ENCODE measurements around the gene TRMT13.

Gene TRMT13

GRCh38 chr1:100109554-100110066, 23.4 kb upstream of the TRMT13 start:
- Histone ChIP-seq H2AFZ (ENCODE audit: low read length) (no peak overlapping the region), H3K27ac (replicated peaks; ENCODE audit: low read length) (no peak overlapping the region), H3K23ac (ENCODE audit: low read depth, low read length, poor library complexity) (no peak overlapping the region), H3K9ac (ENCODE audit: low read depth, low read length, poor library complexity) (no peak overlapping the region), H3K4ac (ENCODE audit: low read length) (no peak overlapping the region), H4K91ac (ENCODE audit: low read depth, low read length, poor library complexity) (no peak overlapping the region), H3K36me3 (replicated peaks in 1 of 2; ENCODE audit: control insufficient read depth in 2 of 2, insufficient read depth in 2 of 2, low read length in 2 of 2) (peaks cover 2 to 75% of the 10 kb centered on the region in 2 donors), H2BK5ac (ENCODE audit: low read length) (no peak overlapping the region), H3K79me1 (ENCODE audit: low read depth, low read length) (no peaks in the 10 kb centered on the region), H4K8ac (ENCODE audit: low read depth, low read length) (no peak overlapping the region), H3K9me3 (replicated peaks in 1 of 2; ENCODE audit: control insufficient read depth in 2 of 2, insufficient read depth in 1 of 2, low read depth in 1 of 2, low read length in 2 of 2) (peaks cover 0 to 11% of the 10 kb centered on the region in 2 donors), H3K4me2 (ENCODE audit: insufficient read depth, low read length, poor library complexity, severe bottlenecking) (no peak overlapping the region), H3K18ac (ENCODE audit: low read length) (no peak overlapping the region), H2BK120ac (ENCODE audit: low read depth, low read length) (no peak overlapping the region), H3K4me3 (ENCODE audit: low read length in 2 of 2) (no peak overlapping the region), H3K27me3 (ENCODE audit: control insufficient read depth in 3 of 3, insufficient read depth in 3 of 3, low read depth in 1 of 3, low read length in 3 of 3) (no peaks in the 10 kb centered on the region), H3K14ac (ENCODE audit: low read length) (no peak overlapping the region), H2BK15ac (ENCODE audit: low read length) (no peak overlapping the region), H2BK12ac (ENCODE audit: low read length) (no peak overlapping the region), H3K4me1 (ENCODE audit: control insufficient read depth in 2 of 2, insufficient read depth in 1 of 2, low read depth in 1 of 2, low read length in 2 of 2) (no peaks in the 10 kb centered on the region), H2AK5ac (ENCODE audit: low read depth, low read length) (no peak overlapping the region)
- no peak for DNase-seq (ENCODE audit: low spot score)

GRCh38 chr1:100115524-100115923, 17.4 kb upstream of the TRMT13 start:
- Histone ChIP-seq H3K27me3 (ENCODE audit: control insufficient read depth in 3 of 3, insufficient read depth in 3 of 3, low read depth in 1 of 3, low read length in 3 of 3) (no peaks in the 10 kb centered on the region), H3K9ac (ENCODE audit: low read depth, low read length, poor library complexity) (no peak overlapping the region), H3K4me1 (ENCODE audit: control insufficient read depth in 2 of 2, insufficient read depth in 1 of 2, low read depth in 1 of 2, low read length in 2 of 2) (no peaks in the 10 kb centered on the region), H3K14ac (ENCODE audit: low read length) (no peak overlapping the region), H2BK5ac (ENCODE audit: low read length) (no peak overlapping the region), H2BK15ac (ENCODE audit: low read length) (no peak overlapping the region), H3K9me3 (replicated peaks in 1 of 2; ENCODE audit: control insufficient read depth in 2 of 2, insufficient read depth in 1 of 2, low read depth in 1 of 2, low read length in 2 of 2) (peaks cover 0 to 11% of the 10 kb centered on the region in 2 donors), H2AK5ac (ENCODE audit: low read depth, low read length) (no peak overlapping the region), H3K36me3 (replicated peaks in 1 of 2; ENCODE audit: control insufficient read depth in 2 of 2, insufficient read depth in 2 of 2, low read length in 2 of 2) (peaks cover 3 to 76% of the 10 kb centered on the region in 2 donors), H4K91ac (ENCODE audit: low read depth, low read length, poor library complexity) (no peak overlapping the region), H3K4me2 (ENCODE audit: insufficient read depth, low read length, poor library complexity, severe bottlenecking) (no peak overlapping the region), H2BK12ac (ENCODE audit: low read length) (no peak overlapping the region), H3K23ac (ENCODE audit: low read depth, low read length, poor library complexity) (no peak overlapping the region), H3K79me1 (ENCODE audit: low read depth, low read length) (no peaks in the 10 kb centered on the region), H2BK120ac (ENCODE audit: low read depth, low read length) (no peak overlapping the region), H3K4me3 (ENCODE audit: low read length in 2 of 2) (no peak overlapping the region), H4K8ac (ENCODE audit: low read depth, low read length) (no peak overlapping the region), H2AFZ (ENCODE audit: low read length) (no peak overlapping the region), H3K27ac (replicated peaks; ENCODE audit: low read length) (no peak overlapping the region), H3K18ac (ENCODE audit: low read length) (no peak overlapping the region), H3K4ac (ENCODE audit: low read length) (no peak overlapping the region)
- no CpG with 5 or more reads among the region's 4 CpGs for WGBS, 2 donors (ENCODE audit: extremely low coverage in 2 of 2, insufficient read length in 2 of 2, insufficient replicate concordance in 1 of 2)
- DNase-seq (ENCODE audit: low spot score), result no peak

DNA sequence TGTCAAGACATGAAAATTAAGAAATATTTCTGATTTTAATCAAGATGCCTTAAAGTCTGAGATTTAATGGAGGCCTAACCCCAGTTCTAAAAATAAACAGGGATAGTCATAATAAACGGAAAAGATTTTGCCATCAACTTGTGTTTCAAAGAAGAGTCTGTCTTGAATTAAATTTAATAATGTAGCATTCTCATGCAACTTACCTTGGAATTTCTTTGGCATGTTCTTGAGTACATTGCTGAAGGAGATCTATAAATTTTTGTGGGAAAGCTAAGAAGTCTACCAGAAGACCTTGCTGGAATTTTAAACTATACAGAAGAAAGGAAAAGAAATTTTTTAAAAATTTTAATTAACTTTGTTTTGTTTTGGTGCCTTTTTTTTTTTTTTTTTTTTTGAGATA, 10.8 kb upstream of the TRMT13 start:
- no peak overlapping the region for H4K8ac ChIP-seq (ENCODE audit: low read depth, low read length)
- no peak overlapping the region for H3K4ac ChIP-seq (ENCODE audit: low read length)
- no peak overlapping the region for H3K4me3 ChIP-seq (ENCODE audit: low read length in 2 of 2)
- no peak overlapping the region for H3K14ac ChIP-seq (ENCODE audit: low read length)
- H3K27ac ChIP-seq (replicated peaks; ENCODE audit: low read length), result no peak overlapping the region
- no peak overlapping the region for H2AFZ ChIP-seq (ENCODE audit: low read length)
- DNase-seq (ENCODE audit: low spot score), result no peak
- H3K27me3 ChIP-seq (ENCODE audit: control insufficient read depth in 3 of 3, insufficient read depth in 3 of 3, low read depth in 1 of 3, low read length in 3 of 3), result no peaks in the 10 kb centered on the region
- no peak overlapping the region for H2BK12ac ChIP-seq (ENCODE audit: low read length)
- no CpG with 5 or more reads among the region's 1 CpG for WGBS, 2 donors (ENCODE audit: extremely low coverage in 2 of 2, insufficient read length in 2 of 2, insufficient replicate concordance in 1 of 2)
- H3K9me3 ChIP-seq (replicated peaks in 1 of 2; ENCODE audit: control insufficient read depth in 2 of 2, insufficient read depth in 1 of 2, low read depth in 1 of 2, low read length in 2 of 2), result no peaks in the 10 kb centered on the region
- no peak overlapping the region for H2AK5ac ChIP-seq (ENCODE audit: low read depth, low read length)
- H2BK15ac ChIP-seq (ENCODE audit: low read length), result no peak overlapping the region
- H3K4me2 ChIP-seq (ENCODE audit: insufficient read depth, low read length, poor library complexity, severe bottlenecking), result no peak overlapping the region
- no peak overlapping the region for H4K91ac ChIP-seq (ENCODE audit: low read depth, low read length, poor library complexity)
- H3K79me1 ChIP-seq (ENCODE audit: low read depth, low read length), result no peaks in the 10 kb centered on the region
- H3K23ac ChIP-seq (ENCODE audit: low read depth, low read length, poor library complexity), result no peak overlapping the region
- no peak overlapping the region for H3K9ac ChIP-seq (ENCODE audit: low read depth, low read length, poor library complexity)
- H3K36me3 ChIP-seq (replicated peaks in 1 of 2; ENCODE audit: control insufficient read depth in 2 of 2, insufficient read depth in 2 of 2, low read length in 2 of 2), result peaks cover 6 to 75% of the 10 kb centered on the region in 2 donors
- H3K18ac ChIP-seq (ENCODE audit: low read length), result no peak overlapping the region
- no peak overlapping the region for H2BK5ac ChIP-seq (ENCODE audit: low read length)
- H2BK120ac ChIP-seq (ENCODE audit: low read depth, low read length), result no peak overlapping the region
- H3K4me1 ChIP-seq (ENCODE audit: control insufficient read depth in 2 of 2, insufficient read depth in 1 of 2, low read depth in 1 of 2, low read length in 2 of 2), result no peaks in the 10 kb centered on the region

DNA sequence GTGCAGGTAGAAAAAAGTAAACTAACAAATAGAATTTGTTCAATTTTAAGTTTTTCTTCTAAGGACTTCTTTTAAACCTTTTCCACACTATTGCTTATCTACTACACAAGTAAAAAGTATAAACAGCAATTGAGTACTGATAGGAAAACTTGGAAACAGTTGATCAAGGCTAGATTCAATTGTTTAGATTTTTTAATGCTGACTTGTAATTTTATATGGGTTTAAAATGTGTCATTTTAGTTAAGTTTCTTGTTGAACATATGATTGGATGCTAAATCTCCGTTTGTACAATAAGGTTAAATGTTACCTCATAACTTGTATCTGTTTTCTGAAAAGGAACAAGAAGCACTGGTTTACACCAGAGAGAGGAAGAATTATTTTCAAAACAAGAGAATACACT, 5.7 kb upstream of the TRMT13 start:
- no peak for DNase-seq (ENCODE audit: low spot score)
- no peak overlapping the region for H2BK5ac ChIP-seq (ENCODE audit: low read length)
- no peaks in the 10 kb centered on the region for H3K9me3 ChIP-seq (replicated peaks in 1 of 2; ENCODE audit: control insufficient read depth in 2 of 2, insufficient read depth in 1 of 2, low read depth in 1 of 2, low read length in 2 of 2)
- H3K4me1 ChIP-seq (ENCODE audit: control insufficient read depth in 2 of 2, insufficient read depth in 1 of 2, low read depth in 1 of 2, low read length in 2 of 2), result peaks cover 2 to 3% of the 10 kb centered on the region in 2 donors
- no peak overlapping the region for H3K23ac ChIP-seq (ENCODE audit: low read depth, low read length, poor library complexity)
- no peak overlapping the region for H3K4me3 ChIP-seq (ENCODE audit: low read length in 2 of 2)
- no peak overlapping the region for H3K9ac ChIP-seq (ENCODE audit: low read depth, low read length, poor library complexity)
- H2AK5ac ChIP-seq (ENCODE audit: low read depth, low read length), result no peak overlapping the region
- no peak overlapping the region for H4K8ac ChIP-seq (ENCODE audit: low read depth, low read length)
- peaks cover 2% of the 10 kb centered on the region for H3K79me1 ChIP-seq (ENCODE audit: low read depth, low read length)
- no peak overlapping the region for H2BK12ac ChIP-seq (ENCODE audit: low read length)
- no peak overlapping the region for H2BK15ac ChIP-seq (ENCODE audit: low read length)
- no peak overlapping the region for H3K4me2 ChIP-seq (ENCODE audit: insufficient read depth, low read length, poor library complexity, severe bottlenecking)
- H2BK120ac ChIP-seq (ENCODE audit: low read depth, low read length), result no peak overlapping the region
- H3K36me3 ChIP-seq (replicated peaks in 1 of 2; ENCODE audit: control insufficient read depth in 2 of 2, insufficient read depth in 2 of 2, low read length in 2 of 2), result peaks cover 3 to 29% of the 10 kb centered on the region in 2 donors
- H3K14ac ChIP-seq (ENCODE audit: low read length), result no peak overlapping the region
- no CpG with 5 or more reads among the region's 1 CpG for WGBS, 2 donors (ENCODE audit: extremely low coverage in 2 of 2, insufficient read length in 2 of 2, insufficient replicate concordance in 1 of 2)
- H3K27ac ChIP-seq (replicated peaks; ENCODE audit: low read length), result no peak overlapping the region
- no peak overlapping the region for H3K4ac ChIP-seq (ENCODE audit: low read length)
- no peak overlapping the region for H4K91ac ChIP-seq (ENCODE audit: low read depth, low read length, poor library complexity)
- H3K27me3 ChIP-seq (ENCODE audit: control insufficient read depth in 3 of 3, insufficient read depth in 3 of 3, low read depth in 1 of 3, low read length in 3 of 3), result no peaks in the 10 kb centered on the region
- no peak overlapping the region for H3K18ac ChIP-seq (ENCODE audit: low read length)
- no peak overlapping the region for H2AFZ ChIP-seq (ENCODE audit: low read length)

Data from neuronal stem cell (in vitro differentiated cells).